Measurements from ENCODE around the gene GRID2.

GRCh38 chr4:93779228-93779627, 1475.5 kb downstream of the GRID2 start:
- TF ChIP-seq CTCF (IDR thresholded peaks at IDR 0.05; ENCODE audit: low read length), result no peak
- no peak for TF ChIP-seq EZH2 (optimal IDR thresholded peaks at IDR 0.05; ENCODE audit: low read depth, low read length)
- TF ChIP-seq EZH2phosphoT487 (IDR thresholded peaks at IDR 0.05; ENCODE audit: low read length), result no peak

All from MM.1S (cell line).